Testis (tissue), 3 donors: Measurements from ENCODE around the gene NRARP. TPM values are rescaled to one million over a fixed set of nuclear protein-coding genes. Genes with fewer than 3 reads are reported as not detected.
"Not testable (repeated sequence)": the region's sequence is repeated elsewhere in the genome, so short reads cannot be mapped to it uniquely, and the experiment has no call there.

Experiments
- DNase-seq: peaks from one replicate; pipeline ENCODE4 v3.0.0-alpha.2; 2019
- H3K27ac ChIP-seq, 2 donors: fragments of 200-600 bp; sonication (generic); one replicate each; pipeline ENCODE4 v1.5.1; 2019
- H3K27me3 ChIP-seq: fragments of 200-600 bp; sonication (generic); one replicate; pipeline ENCODE4 v1.5.1; 2019
- H3K36me3 ChIP-seq: fragments of 200-600 bp; sonication (generic); one replicate; pipeline ENCODE4 v1.5.1; 2017; ENCODE audit warnings: low read depth; ENCODE audit errors: missing control alignments
- H3K4me1 ChIP-seq: fragments of 200-600 bp; sonication (generic); one replicate; pipeline ENCODE4 v1.5.1; 2019
- H3K4me3 ChIP-seq, 2 donors: fragments of 200-600 bp; sonication (generic); one replicate each; pipeline ENCODE4 v1.5.1; 2017 to 2019
- H3K9me3 ChIP-seq: fragments of 200-600 bp; sonication (generic); one replicate; pipeline ENCODE4 v1.5.1; 2017
- CTCF ChIP-seq, 3 experiments: fragments of 450-650 bp in 2 of 3; fragments of 200-600 bp in 1 of 3; sonication (generic) in 1 of 3; IDR thresholded peaks; one replicate each; pipeline ENCODE4 v1.5.1; 2016 to 2019; ENCODE audit warnings: antibody characterized with exemption in 3 of 3, mild to moderate bottlenecking in 2 of 3, moderate library complexity in 1 of 3
- POLR2A ChIP-seq: fragments of 450-650 bp; IDR thresholded peaks from one replicate; pipeline ENCODE4 v1.6.1; 2017; ENCODE audit warnings: antibody characterized with exemption, mild to moderate bottlenecking, moderate library complexity
- WGBS, 2 donors: methylation state at CpG; one replicate each; pipeline ENCODE4 v1.1.5; 2018; 5-methylcytosine and 5-hydroxymethylcytosine counted together
- intact Hi-C: fragments of 100-400 bp; cut with DNase I; formaldehyde crosslinking; loops from one replicate; pipeline ENCODE4 v1.15.1; 2023; ENCODE audit warnings: low total_unique reads
- polyA plus RNA-seq: library from polyadenylated mRNA; stranded (reverse); fragments of 350-450 nt; fragmentation: Illumina TruSeq; extraction: RNeasy Lipid Tissue Mini Kit (QIAGEN cat#74804); gene quantifications from one replicate; pipeline ENCODE4 v1.2.3, GENCODE V29; 2014; ENCODE audit warnings: low read depth, low replicate concordance; ENCODE audit not compliant: insufficient read depth
- total RNA-seq, 2 donors: library from RNA; depleted of rRNA; stranded (reverse); fragments of >200 nt; gene quantifications; one replicate each; pipeline ENCODE4 v1.2.3, GENCODE V29; 2016

Gene NRARP
- total and polyA plus RNA-seq, 3 donors from 2014 or later = 5.2 to 40.6 (median 14.4) TPM

GRCh38 chr9:137336735-137337134 lies 34.7 kb upstream of the NRARP start:
- H3K4me3 ChIP-seq = no peak overlapping the region
- intact Hi-C loops = no loop called here
- DNase-seq = no peak
- no peak for TF ChIP-seq CTCF (IDR thresholded peaks at IDR 0.05)
- TF ChIP-seq POLR2A = no peak
- no peak overlapping the region for H3K27ac ChIP-seq
- no peaks in the 10 kb centered on the region for H3K9me3 ChIP-seq
- H3K27me3 ChIP-seq = no peaks in the 10 kb centered on the region
- H3K4me1 ChIP-seq = no peaks in the 10 kb centered on the region
- H3K36me3 ChIP-seq = no peaks in the 10 kb centered on the region
- 96 to 99% methylated on average over 2 of the region's 2 CpGs for WGBS, 2 donors

- H3K4me3 ChIP-seq = no peak overlapping the region
- no peaks in the 10 kb centered on the region for H3K4me1 ChIP-seq
- H3K27ac ChIP-seq = no peak overlapping the region
- no peaks in the 10 kb centered on the region for H3K27me3 ChIP-seq
- 83 to 89% methylated on average over 21 of the region's 21 CpGs for WGBS, 2 donors
- intact Hi-C loops = no loop called here
- no peaks in the 10 kb centered on the region for H3K36me3 ChIP-seq
- TF ChIP-seq CTCF (IDR thresholded peaks at IDR 0.05) (no peak), POLR2A (no peak)
- no peak for DNase-seq
- no peaks in the 10 kb centered on the region for H3K9me3 ChIP-seq
Observed at GRCh38 chr9:137333016-137333671, 31.1 kb upstream of the NRARP start.

GRCh38 chr9:137331929-137332328 lies 29.9 kb upstream of the NRARP start:
- WGBS, 2 donors = 98% methylated on average over 9 of the region's 9 CpGs
- Histone ChIP-seq H3K27ac (no peak overlapping the region), H3K4me3 (no peak overlapping the region), H3K27me3 (no peaks in the 10 kb centered on the region), H3K4me1 (no peaks in the 10 kb centered on the region), H3K36me3 (no peaks in the 10 kb centered on the region), H3K9me3 (no peaks in the 10 kb centered on the region)
- TF ChIP-seq CTCF (IDR thresholded peaks at IDR 0.05) = no peak
- no peak for TF ChIP-seq POLR2A
- intact Hi-C loops = no loop called here
- DNase-seq = no peak

GRCh38 chr9:137330689-137331088 lies 28.6 kb upstream of the NRARP start:
- intact Hi-C loops = no loop called here

GRCh38 chr9:137329590-137329989 lies 27.5 kb upstream of the NRARP start:
- 30 to 54% methylated on average over 4 to 22 of the region's 26 CpGs for WGBS, 2 donors
- H3K4me1 ChIP-seq, H3K4me3 ChIP-seq, H3K9me3 ChIP-seq, intact Hi-C loops, H3K27me3 ChIP-seq, H3K27ac ChIP-seq, H3K36me3 ChIP-seq, DNase-seq: not testable (repeated sequence)

More at GRCh38 chr9:137330689-137331088, 28.6 kb upstream of the NRARP start:
- 82 to 83% methylated on average over 6 of the region's 6 CpGs for WGBS, 2 donors
- H3K9me3 ChIP-seq = no peaks in the 10 kb centered on the region
- no peaks in the 10 kb centered on the region for H3K36me3 ChIP-seq
- DNase-seq = no peak
- H3K27me3 ChIP-seq = no peaks in the 10 kb centered on the region
- no peak overlapping the region for H3K27ac ChIP-seq
- no peaks in the 10 kb centered on the region for H3K4me1 ChIP-seq
- no peak overlapping the region for H3K4me3 ChIP-seq
- TF ChIP-seq CTCF (IDR thresholded peaks at IDR 0.05) = no peak
- TF ChIP-seq POLR2A = no peak

GRCh38 chr9:137327641-137328550 lies 25.8 kb upstream of the NRARP start:
- H3K4me1 ChIP-seq, H3K9me3 ChIP-seq, H3K4me3 ChIP-seq, H3K36me3 ChIP-seq, H3K27ac ChIP-seq, DNase-seq, H3K27me3 ChIP-seq, intact Hi-C loops: not testable (repeated sequence)
- WGBS, 2 donors = 68 to 71% methylated on average over 8 of the region's 8 CpGs
